Natural killer cell treated with Interleukin-12 subunit alpha and Interleukin-12 subunit beta and Interleukin-15 and Interleukin-18, amount 100 ng/mL, for 72 hours (primary cell): ENCODE data around the gene HTR4. TPM values are rescaled to one million over a fixed set of nuclear protein-coding genes. Genes with fewer than 3 reads are reported as not detected.

ENCODE experiments used
- ATAC-seq, 2 donors: fragments of 150-1000 bp; cut with Tn5 transposase in 1 of 2; sonication (Bioruptor Pico), chemical (Tn5 transposase) in 1 of 2; 2 replicates each; pipeline ENCODE4 v1.10.0; 2021
- DNase-seq: peaks from one replicate; pipeline ENCODE4 v3.0.0; 2022; ENCODE audit warnings: low spot score
- H3K27ac Mint-ChIP-seq, 2 donors: 1 replicate in 1 of 2; 2 replicates in 1 of 2; pipeline ENCODE4 v1.8.0; 2022; ENCODE audit warnings: mixed read lengths in 2 of 2, mild to moderate bottlenecking in 1 of 2, moderate library complexity in 1 of 2
- H3K27me3 Mint-ChIP-seq, 2 donors: 1 replicate in 1 of 2; 2 replicates in 1 of 2; pipeline ENCODE4 v1.8.0; 2022; ENCODE audit warnings: mixed read lengths in 2 of 2
- H3K36me3 Mint-ChIP-seq: one replicate; pipeline ENCODE4 v1.8.0; 2022; ENCODE audit warnings: mixed read lengths
- H3K4me1 Mint-ChIP-seq, 2 donors: 1 replicate in 1 of 2; 2 replicates in 1 of 2; pipeline ENCODE4 v1.8.0; 2022; ENCODE audit warnings: low read depth in 2 of 2, mixed read lengths in 2 of 2, mild to moderate bottlenecking in 1 of 2
- H3K4me3 Mint-ChIP-seq: one replicate; pipeline ENCODE4 v1.8.0; 2022; ENCODE audit warnings: mixed read lengths
- H3K9me3 Mint-ChIP-seq: 2 replicates; pipeline ENCODE4 v1.8.0; 2022; ENCODE audit warnings: mixed read lengths
- total RNA-seq, 2 donors: library from RNA; stranded (reverse); gene quantifications; one replicate each; pipeline ENCODE4 v1.2.3, GENCODE V29; 2022

The HTR4 gene
- total RNA-seq = not detected

DNA sequence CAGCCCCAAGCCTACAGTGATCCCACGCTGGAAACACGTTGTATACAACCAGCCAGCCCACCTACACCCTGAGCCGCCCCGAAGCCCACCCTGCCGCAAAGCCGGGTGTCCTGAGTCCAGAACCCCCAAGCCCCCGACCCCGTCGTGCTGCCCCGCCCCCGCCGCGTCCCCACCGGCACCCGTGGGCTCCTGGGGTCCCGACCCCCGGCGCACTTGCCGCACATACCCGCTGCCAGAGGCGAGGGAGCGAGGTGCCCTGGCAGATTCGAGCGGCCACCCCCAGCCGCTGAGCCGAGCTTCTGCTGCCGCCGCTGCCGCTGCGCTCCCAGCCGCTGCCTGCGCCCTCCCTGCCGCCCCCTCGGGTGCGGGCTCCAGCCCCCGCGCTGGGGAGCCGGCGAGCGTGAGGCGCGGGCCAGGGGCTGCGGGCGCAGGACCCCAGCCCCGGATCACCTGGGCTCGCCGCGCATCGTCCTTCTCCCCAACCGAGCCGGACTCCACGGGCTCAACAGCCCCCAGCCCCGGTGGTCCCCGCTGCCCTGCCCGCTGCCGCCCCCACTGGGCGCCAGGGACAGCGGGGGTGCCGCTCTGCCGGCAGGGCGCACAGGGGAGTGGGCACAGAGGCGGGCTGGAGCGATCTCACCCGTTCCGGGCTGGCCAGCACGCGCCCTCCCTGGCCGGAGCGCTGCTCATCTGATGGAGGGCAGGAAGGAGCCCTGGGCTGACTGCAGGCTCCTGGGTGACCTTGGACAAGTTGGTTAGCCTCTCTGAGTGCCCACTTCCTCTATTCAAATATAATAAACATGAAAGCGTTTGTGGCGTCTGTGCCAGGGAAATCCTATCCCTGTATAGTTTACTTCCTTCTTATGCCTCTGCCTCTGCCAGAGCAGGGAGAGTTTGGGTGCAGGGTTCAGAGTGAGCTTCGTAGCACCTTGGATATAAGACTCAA lies at the start of gene HTR4:
TSS of gene HTR4 (minus strand) at position 692 of the 946 bp plus-strand sequence. CDS start 17,513 bp downstream, outside the sequence.
- no peaks in the 10 kb centered on the region for H3K36me3 Mint-ChIP-seq
- DNase-seq (no peak), ATAC-seq (peak; percentile 28 to 36)
- H3K4me3 Mint-ChIP-seq = no peak within 1 kb of the TSS
- H3K9me3 Mint-ChIP-seq = no peaks in the 10 kb centered on the region
- no peak within 1 kb of the TSS for H3K27ac Mint-ChIP-seq
- no peaks in the 10 kb centered on the region for H3K4me1 Mint-ChIP-seq
- H3K27me3 Mint-ChIP-seq = peaks cover 44 to 60% of the 10 kb centered on the region in 2 donors

DNA sequence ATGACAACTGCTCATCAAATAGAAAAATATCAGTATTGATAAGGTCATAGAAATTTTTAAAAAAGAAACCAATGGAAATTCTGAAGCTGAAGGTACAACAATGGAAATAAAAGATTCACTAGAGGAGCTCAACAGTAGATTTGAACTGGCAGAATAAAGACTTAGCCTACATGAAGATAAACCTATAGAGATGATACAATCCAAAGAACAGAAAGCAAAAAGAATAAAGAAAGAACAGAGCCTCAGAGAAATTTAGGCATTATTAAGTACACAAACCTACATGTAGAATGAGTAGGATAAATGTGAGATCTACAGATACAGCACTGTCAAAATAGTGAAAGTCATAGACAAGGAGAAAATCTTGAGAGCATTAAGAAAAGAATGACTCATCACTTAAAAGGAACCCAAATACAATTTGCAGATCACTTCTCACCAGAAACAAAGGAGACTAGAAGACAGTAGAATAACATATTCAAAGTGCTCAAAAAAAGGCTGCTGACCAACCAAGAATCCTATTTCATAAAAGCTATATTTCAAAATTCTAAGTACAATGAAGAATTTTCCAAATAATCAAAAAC lies 47.8 kb upstream of the HTR4 start:
- Mint-ChIP-seq H3K27me3 (peaks cover 27 to 34% of the 10 kb centered on the region in 2 donors), H3K27ac (no peak overlapping the region), H3K4me1 (no peaks in the 10 kb centered on the region), H3K36me3 (peaks cover 9% of the 10 kb centered on the region), H3K9me3 (peaks cover 5% of the 10 kb centered on the region), H3K4me3 (no peak overlapping the region)
- ATAC-seq (no peak), DNase-seq (no peak)

DNA sequence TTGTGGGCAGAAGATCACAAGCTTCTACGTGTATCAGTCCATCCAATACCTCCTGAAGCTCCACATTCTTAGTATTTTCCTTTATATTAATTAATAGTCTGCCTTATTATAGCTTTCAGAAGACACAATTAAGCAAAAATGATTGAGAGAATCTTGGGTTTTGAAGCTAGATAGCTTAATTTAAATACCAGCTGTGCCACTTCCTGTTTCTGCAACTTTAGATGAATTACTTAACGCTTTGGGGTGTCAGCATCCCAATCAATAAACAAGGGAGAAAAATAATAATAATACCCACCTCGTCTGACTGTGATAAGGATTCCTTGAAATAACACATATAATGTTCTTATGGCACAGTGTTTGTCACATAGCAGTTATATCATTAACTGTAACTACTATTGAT lies 44.7 kb upstream of the HTR4 start:
- H3K4me1 Mint-ChIP-seq = no peaks in the 10 kb centered on the region
- ATAC-seq (no peak), DNase-seq (no peak)
- H3K27ac Mint-ChIP-seq = no peak overlapping the region
- no peak overlapping the region for H3K4me3 Mint-ChIP-seq
- peaks cover 7% of the 10 kb centered on the region for H3K36me3 Mint-ChIP-seq
- peaks cover 32 to 49% of the 10 kb centered on the region in 2 donors for H3K27me3 Mint-ChIP-seq
- peaks cover 5% of the 10 kb centered on the region for H3K9me3 Mint-ChIP-seq

GRCh38 chr5:148697809-148698196 lies 43.5 kb upstream of the HTR4 start:
- peaks cover 30 to 45% of the 10 kb centered on the region in 2 donors for H3K27me3 Mint-ChIP-seq
- H3K27ac Mint-ChIP-seq = no peak overlapping the region
- no peak overlapping the region for H3K4me3 Mint-ChIP-seq
- H3K9me3 Mint-ChIP-seq = peaks cover 5% of the 10 kb centered on the region
- no peaks in the 10 kb centered on the region for H3K4me1 Mint-ChIP-seq
- peaks cover 6% of the 10 kb centered on the region for H3K36me3 Mint-ChIP-seq
- ATAC-seq (no peak), DNase-seq (no peak)

- DNase-seq (no peak), ATAC-seq (no peak)
- no peak overlapping the region for H3K27ac Mint-ChIP-seq
- H3K9me3 Mint-ChIP-seq = peaks cover 5% of the 10 kb centered on the region
- H3K4me1 Mint-ChIP-seq = no peaks in the 10 kb centered on the region
- no peak overlapping the region for H3K4me3 Mint-ChIP-seq
- peaks cover 30 to 44% of the 10 kb centered on the region in 2 donors for H3K27me3 Mint-ChIP-seq
- peaks cover 5% of the 10 kb centered on the region for H3K36me3 Mint-ChIP-seq
Measured at GRCh38 chr5:148697180-148697808, 43.0 kb upstream of the HTR4 start.

- no peak overlapping the region for H3K4me3 Mint-ChIP-seq
- no peak overlapping the region for H3K27ac Mint-ChIP-seq
- no peaks in the 10 kb centered on the region for H3K9me3 Mint-ChIP-seq
- no peak for DNase-seq
- H3K27me3 Mint-ChIP-seq = peaks cover 24 to 42% of the 10 kb centered on the region in 2 donors
- H3K36me3 Mint-ChIP-seq = no peaks in the 10 kb centered on the region
- ATAC-seq = no peak
- no peaks in the 10 kb centered on the region for H3K4me1 Mint-ChIP-seq
Measured at GRCh38 chr5:148696187-148697036, 42.1 kb upstream of the HTR4 start.

GRCh38 chr5:148690945-148691344 lies 36.6 kb upstream of the HTR4 start:
- no peak overlapping the region for H3K4me3 Mint-ChIP-seq
- H3K4me1 Mint-ChIP-seq = no peaks in the 10 kb centered on the region
- peaks cover 26% of the 10 kb centered on the region for H3K36me3 Mint-ChIP-seq
- ATAC-seq (no peak), DNase-seq (no peak)
- no peak overlapping the region for H3K27ac Mint-ChIP-seq
- peaks cover 21 to 55% of the 10 kb centered on the region in 2 donors for H3K27me3 Mint-ChIP-seq
- H3K9me3 Mint-ChIP-seq = peaks cover 12% of the 10 kb centered on the region

GRCh38 chr5:148688787-148689186 lies 34.5 kb upstream of the HTR4 start:
- Mint-ChIP-seq H3K9me3 (peaks cover 12% of the 10 kb centered on the region), H3K4me1 (no peaks in the 10 kb centered on the region), H3K27ac (no peak overlapping the region), H3K36me3 (peaks cover 26% of the 10 kb centered on the region), H3K4me3 (no peak overlapping the region), H3K27me3 (peaks cover 16 to 46% of the 10 kb centered on the region in 2 donors)
- DNase-seq (no peak), ATAC-seq (no peak)

- Mint-ChIP-seq H3K27me3 (peaks cover 23 to 54% of the 10 kb centered on the region in 2 donors), H3K36me3 (peaks cover 26% of the 10 kb centered on the region), H3K4me3 (no peak overlapping the region), H3K9me3 (peaks cover 12% of the 10 kb centered on the region), H3K27ac (no peak overlapping the region), H3K4me1 (no peaks in the 10 kb centered on the region)
- ATAC-seq (no peak), DNase-seq (no peak)
Measured at GRCh38 chr5:148687871-148688270, 33.5 kb upstream of the HTR4 start.

GRCh38 chr5:148687427-148687826 lies 33.1 kb upstream of the HTR4 start:
- peak in 1 of 2 donors; percentile 52 for ATAC-seq
- H3K4me3 Mint-ChIP-seq = no peak overlapping the region
- no peak overlapping the region for H3K27ac Mint-ChIP-seq
- peaks cover 25 to 58% of the 10 kb centered on the region in 2 donors for H3K27me3 Mint-ChIP-seq
- no peak for DNase-seq
- peaks cover 26% of the 10 kb centered on the region for H3K36me3 Mint-ChIP-seq
- no peaks in the 10 kb centered on the region for H3K4me1 Mint-ChIP-seq
- H3K9me3 Mint-ChIP-seq = peaks cover 12% of the 10 kb centered on the region

GRCh38 chr5:148686660-148687059 lies 32.3 kb upstream of the HTR4 start:
- H3K27ac Mint-ChIP-seq = no peak overlapping the region
- ATAC-seq (no peak), DNase-seq (no peak)
- no peak overlapping the region for H3K4me3 Mint-ChIP-seq
- no peaks in the 10 kb centered on the region for H3K4me1 Mint-ChIP-seq
- peaks cover 26% of the 10 kb centered on the region for H3K36me3 Mint-ChIP-seq
- H3K9me3 Mint-ChIP-seq = peaks cover 12% of the 10 kb centered on the region
- H3K27me3 Mint-ChIP-seq = peaks cover 28 to 56% of the 10 kb centered on the region in 2 donors

GRCh38 chr5:148685520-148686134 lies 31.3 kb upstream of the HTR4 start:
- no peak for ATAC-seq
- no peak for DNase-seq
- H3K27ac Mint-ChIP-seq = no peak overlapping the region
- no peaks in the 10 kb centered on the region for H3K4me1 Mint-ChIP-seq
- H3K9me3 Mint-ChIP-seq = peaks cover 12% of the 10 kb centered on the region
- no peak overlapping the region for H3K4me3 Mint-ChIP-seq
- peaks cover 23 to 46% of the 10 kb centered on the region in 2 donors for H3K27me3 Mint-ChIP-seq
- H3K36me3 Mint-ChIP-seq = peaks cover 20% of the 10 kb centered on the region

DNA sequence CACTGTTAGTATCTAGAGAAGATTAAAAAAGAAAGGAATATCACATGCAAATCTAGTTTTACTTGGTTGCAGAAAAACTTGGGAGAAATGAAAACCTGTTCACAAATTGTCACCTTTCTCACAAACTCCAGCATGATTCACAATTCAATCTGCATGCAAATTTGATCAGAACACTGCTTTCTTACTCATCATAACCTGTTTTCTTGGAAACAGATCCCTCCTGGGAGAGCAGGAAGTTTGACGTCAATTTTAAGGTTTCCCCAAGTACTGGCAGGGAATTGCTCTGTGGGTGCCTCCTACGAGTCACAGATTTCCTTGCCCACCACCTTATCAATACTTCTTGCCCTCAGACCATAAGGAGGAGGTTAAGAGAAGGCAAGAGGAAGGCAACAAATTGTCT lies 30.2 kb upstream of the HTR4 start:
- Mint-ChIP-seq H3K36me3 (peaks cover 13% of the 10 kb centered on the region), H3K9me3 (peaks cover 9% of the 10 kb centered on the region), H3K4me3 (no peak overlapping the region), H3K27me3 (peaks cover 22 to 36% of the 10 kb centered on the region in 2 donors), H3K4me1 (no peaks in the 10 kb centered on the region), H3K27ac (no peak overlapping the region)
- ATAC-seq (no peak), DNase-seq (no peak)
